Measurements from ENCODE around the gene TTC16.
"Not testable (repeated sequence)": the region's sequence is repeated elsewhere in the genome, so short reads cannot be mapped to it uniquely, and the experiment has no call there.

TTC16 gene

DNA sequence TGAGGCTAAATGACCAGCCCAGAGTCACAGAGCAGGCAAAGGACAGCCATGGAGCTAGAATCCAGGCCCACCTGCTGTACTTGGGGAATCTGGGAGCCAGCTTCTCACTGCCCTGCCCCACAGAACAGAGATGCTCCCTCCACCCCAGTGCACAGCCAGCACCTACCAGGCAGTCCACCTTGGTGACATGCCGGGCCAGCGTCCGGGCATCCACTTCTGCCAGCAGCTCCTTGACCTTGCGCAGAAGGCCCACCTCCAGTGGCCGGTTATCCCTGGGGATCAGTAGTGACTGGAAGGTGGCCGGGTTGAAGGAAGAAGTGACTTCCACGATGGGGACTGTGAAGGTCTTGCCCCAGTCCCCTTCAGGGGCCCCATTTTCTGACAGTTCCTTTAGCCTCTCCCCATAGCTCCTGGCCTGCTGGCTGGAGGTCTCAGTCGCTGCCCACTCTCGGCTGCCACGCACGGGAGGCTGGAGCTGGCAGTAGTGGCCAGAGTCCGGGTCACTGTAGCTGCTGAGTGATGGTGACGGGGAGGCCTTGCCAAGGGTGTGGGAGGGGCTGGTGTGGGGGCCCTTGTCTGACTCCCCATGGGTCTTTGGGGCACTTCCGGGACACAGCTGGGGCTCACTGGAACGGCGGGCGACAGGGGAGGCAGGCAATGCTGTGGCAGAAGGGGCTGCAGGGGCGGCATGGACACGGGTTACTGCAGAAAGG is 28.7 kb downstream of the TTC16 start:
- no peak for DNase-seq (ENCODE audit: low read depth)

DNA sequence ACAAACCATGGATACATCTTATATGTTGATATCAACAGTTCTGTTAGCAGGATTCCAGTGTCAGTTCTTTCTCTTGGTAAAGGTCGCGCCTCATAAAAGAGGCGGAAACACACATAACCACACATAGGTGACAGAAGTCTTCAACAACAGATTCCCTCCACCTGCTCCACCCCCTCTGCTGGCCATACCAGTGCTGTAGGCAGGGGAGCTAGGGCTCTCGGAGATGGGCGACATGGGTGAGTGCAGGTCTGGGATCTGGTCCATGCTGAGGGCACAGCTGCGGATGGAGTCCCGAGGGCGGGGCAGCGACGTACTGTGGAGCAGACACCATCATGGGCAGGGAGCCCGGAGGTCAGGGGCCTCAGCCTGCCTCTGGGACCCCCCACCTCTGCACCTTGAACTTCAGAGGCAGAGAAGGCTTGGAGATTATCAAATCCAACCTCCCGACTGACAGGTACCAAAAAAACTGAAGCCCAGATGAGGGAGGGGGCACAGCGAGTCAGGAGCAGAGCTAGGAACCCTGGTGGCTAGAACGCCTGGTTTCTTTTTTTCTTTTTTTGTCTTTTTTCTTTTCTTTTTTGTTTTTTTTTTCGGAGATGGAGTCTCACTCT is 31.2 kb downstream of the TTC16 start:
- no peak for DNase-seq (ENCODE audit: low read depth)

DNA sequence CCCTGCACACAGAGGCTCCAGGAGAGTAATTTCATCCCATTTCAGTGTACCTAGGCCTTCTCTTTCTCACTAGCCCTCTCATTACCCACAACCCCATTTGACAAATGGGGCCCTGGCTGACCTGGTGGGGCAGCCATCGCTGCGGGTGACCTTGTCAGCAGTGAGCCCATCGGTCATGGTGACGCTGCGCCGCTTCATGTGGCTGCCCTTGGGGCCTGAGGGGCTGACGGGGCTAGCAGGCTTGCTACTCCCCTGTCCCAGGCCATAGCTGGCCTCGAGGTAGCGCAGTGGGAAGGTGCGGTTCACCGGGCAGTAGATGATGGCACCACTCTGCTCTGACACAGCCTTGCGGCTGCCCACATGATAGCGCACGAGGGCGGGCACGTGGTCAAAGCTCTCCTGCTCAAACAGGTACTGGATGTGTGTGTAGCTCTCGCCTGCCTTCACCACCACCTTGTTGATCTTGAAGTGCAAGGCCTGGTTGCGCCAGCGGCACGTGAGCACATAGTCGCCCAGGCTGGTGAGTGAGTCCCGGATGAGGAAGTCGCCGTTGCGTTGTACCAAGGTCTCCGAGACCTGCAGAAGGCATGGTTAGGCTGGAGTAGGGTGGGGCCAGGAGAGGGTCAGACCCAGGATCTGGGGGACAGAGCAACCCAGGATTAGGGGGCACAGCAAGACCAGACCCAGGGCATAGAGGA is 33.4 kb downstream of the TTC16 start:
- no peak for DNase-seq (ENCODE audit: low read depth)

DNA sequence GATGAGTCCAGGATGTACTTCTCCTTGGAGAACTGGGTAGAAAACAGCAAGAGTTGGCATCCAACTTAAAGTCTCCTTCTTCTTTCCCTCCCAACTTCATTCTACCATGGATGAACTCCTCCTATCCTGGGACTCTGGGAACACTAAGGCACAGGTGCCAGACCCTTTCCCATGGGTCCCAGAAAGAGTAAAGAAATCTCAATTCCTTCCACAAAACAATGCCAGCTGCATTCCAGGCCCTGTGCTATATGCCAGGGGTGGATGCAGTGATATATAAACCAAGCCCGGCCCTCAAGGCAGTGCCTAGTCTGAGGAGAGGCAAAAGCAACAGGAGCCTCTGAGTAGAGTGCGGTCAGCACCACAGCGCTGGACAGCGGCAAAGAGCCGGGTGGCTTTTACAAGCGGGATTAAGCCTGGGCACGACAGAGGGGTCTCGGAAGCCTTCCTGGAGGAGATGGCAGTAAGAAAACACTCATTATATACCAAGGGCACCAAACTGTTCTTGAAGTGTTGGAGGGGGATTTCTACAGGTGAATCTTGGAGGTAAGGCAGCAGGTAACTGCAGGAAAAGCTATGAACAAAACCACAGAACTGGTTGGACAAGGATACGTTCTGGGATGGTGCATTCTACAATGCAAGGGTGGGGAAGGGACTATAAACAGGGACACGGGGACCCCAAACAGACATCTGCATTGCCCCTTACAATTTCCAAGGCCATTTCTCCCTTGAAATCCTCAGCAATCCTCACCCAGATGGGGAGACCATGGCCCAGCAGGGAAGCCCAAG is 35.6 kb downstream of the TTC16 start:
- DNase-seq (ENCODE audit: low read depth): no peak

DNA sequence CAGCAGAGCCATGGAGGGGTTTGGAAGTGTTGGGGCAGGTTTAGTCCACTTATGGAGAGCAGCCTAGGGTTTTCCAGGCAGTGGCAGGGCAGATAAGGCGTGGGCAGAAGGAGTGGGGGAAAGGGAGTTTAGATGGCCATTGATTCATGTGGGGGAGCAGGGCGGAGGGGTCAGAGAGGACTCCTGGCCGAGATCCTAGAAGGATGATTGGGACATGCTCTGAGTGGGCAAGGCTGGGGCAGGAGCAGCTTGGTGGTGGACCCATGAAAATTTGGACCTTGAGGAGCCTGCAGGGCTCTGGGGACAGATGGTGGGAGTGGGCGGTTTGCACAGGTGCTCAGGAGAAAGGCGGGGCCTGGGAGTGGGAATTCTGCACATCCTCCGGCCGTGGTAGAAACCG is 37.3 kb downstream of the TTC16 start:
- no peak for DNase-seq (ENCODE audit: low read depth)

DNA sequence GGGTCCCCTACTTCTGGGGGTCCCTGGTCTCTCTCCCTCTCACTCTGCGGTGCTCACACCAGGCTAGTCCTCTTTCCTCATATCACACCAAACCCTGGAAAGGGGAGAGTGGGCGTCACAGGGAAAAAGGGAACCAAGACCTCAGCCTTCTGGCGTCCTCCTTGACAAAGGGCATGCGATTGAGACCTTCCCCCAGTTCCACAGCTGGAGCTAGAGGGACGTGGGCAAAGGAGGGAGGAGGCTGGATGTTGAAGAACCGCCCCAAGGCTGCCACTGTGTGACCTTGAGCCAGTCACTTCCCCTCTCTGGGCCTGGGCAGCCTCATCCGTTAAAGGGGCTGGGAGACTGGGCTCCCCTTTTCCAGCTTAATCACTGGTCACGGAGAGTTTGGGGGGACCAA is 37.7 kb downstream of the TTC16 start:
- no peak for DNase-seq (ENCODE audit: low read depth)

DNA sequence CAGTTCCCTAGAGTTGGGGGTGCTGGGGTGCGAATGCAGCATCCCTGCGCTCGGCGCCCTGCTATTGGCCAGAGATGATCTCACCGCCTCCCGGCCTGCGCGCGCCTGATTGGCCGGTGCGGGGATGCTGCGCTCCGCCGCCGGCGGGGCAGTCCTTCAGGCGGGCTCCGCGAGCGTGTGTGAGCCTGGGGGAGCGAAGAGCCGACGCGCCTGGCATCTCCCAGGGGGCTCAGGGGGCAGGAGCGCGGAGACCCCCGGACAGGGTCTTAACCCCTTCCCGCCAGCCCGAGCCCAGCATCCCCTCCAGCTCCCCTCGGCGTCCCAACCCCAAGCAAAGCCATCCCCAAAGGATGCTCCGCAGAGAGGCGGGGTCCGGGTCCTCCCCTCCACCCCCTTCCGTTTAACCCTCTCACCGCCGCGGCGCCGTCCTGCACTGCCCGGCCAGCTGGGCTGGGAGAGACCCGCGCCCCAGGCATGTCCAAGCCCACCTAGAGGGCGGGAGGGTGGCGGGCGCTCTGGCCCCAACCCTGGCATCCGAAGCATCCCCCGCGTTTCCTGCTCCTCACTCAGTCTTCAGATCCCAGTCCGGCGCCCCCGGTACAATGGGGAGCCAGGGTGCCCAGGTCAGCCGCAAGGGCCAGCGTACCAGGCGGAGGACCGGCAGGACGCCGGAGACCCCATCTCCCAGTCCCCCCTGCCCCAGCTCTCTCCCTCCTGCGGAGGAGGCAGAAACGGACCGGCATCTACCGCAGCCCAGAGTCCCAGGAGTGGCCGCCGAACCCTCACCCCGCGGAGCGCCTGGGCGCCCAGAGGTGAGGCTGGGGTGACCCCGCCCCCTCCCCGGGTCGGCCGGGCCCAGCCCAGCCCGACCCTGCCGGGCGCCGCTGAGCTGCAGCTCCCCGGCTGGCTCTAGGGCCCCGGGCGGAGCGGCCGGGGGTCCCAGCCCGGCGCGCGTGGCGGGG is 38.5 kb downstream of the TTC16 start:
- no peak for DNase-seq (ENCODE audit: low read depth)

DNA sequence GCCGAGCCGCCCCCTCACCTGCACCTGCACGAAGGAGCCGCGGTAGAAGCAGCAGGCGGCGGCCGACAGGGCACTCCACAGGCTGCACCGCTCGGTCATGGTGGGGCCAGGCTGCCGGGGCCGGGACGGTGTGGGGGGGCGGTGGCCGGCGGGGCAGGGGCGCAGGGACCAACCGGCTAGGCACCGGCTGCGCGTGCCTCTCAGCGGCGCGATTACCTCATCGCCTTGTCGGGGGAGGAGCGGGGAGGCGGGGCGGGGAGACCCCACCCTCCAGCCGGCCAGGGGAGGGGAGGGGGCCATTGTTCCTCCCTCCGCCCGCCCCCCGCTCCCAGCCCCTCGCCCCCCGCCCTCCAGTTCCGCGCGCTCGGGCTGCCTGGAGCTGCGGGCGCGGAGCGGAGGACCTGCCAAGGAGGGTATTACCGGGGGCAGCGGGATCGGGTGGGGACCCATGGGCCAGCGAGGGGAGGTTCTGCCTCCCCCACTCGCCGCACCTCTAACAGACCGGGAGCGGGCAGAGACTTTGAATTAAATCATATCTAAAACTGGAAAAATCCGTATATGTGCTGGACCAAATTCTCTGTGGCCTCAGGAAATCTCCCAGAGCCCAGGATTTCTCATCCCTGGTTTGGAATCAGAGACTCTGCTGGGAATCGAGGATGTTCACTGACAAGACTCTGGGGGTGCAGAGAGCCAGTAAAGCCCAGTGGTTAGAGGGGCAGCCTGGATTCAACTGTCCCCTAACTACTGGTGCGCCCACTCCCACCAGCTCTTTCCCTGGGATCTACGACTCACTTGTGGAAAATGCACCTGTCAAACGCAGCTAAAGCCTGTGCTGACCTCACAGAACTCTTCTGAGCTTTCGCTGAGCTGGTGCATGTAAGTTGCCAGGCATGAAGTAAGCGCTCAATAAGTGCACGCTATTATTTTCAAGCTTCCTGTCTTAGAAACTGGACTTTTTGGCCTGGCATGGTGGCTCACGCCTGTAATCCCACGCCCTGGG is 39.5 kb downstream of the TTC16 start:
- no peak for DNase-seq (ENCODE audit: low read depth)

DNA sequence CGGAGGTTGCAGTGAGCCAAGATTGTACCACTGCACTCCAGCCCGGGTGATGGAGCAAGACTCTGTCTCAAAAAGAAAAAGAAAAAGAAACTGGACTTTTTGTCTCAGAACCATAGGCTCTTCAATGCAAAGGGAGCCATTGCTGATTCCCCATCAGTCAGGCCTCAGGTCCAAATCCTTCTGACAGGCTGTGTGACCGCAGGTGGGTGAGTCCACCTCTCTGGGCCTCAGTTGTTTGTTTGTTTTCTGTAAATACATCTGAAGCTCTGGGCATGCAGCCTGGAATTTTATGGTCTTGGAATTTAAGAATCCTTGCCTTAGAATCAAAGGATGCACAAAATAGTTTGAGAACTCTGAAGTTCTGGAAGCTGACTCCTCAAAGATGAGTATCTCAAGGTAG is 40.4 kb downstream of the TTC16 start:
- no peak for DNase-seq (ENCODE audit: low read depth)

DNA sequence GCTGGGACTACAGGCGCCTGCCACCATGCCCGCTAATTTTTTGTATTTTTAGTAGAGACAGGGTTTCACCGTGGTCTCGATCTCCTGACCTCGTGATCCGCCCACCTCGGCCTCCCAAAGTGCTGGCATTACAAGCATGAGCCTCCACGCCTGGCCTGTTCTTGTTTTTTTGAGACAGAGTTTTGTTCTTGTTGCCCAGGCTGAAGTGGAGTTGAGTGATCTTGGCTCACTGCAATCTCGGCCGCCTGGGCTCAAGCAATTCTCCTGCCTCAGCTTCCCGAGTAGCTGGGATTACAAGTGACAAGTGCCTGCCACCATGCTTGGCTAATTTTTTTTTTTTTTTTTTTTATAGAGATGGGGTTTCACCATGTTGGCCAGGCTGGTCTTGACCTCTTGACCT is 40.9 kb downstream of the TTC16 start:
- not testable (repeated sequence) for DNase-seq (ENCODE audit: low read depth)

DNA sequence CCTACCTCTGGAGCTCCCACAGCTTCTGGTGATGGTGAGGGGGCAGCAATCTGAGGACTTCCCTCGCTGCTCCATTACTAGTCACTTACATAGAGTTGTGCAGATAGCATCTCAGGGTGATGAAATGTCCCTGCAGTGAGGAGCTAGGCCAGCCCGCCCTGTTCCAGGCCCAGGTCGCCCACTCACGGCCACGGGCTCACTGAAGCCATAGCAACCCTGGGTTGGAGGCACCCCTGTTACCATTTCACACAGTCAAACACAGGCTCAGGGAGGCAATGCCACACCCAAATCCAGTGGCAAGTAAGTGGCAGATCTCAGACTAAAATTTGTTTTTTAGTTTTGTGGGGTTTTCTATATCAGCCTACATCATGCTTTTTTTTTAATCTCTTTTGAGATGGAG is 43.0 kb downstream of the TTC16 start:
- DNase-seq (ENCODE audit: low read depth): no peak

DNA sequence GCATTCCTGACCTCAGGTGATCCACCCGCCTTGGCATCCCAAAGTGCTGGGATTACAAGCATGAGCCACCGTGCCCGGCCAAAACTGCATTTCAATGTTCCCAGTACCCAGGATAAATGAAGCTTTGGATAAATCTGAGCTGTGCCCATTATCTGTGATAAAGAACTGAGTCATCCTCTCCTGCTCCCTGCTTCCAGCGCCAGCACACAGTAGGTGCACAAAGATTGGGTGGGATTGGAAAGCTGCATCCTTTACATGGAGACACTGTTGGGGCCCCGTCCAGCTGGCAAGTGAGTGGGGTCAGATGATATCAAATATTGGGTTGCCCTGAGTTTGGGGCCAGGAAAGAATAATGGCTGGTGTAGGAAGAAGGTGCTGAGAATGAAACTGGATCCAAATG is 45.2 kb downstream of the TTC16 start:
- DNase-seq (ENCODE audit: low read depth): no peak

DNA sequence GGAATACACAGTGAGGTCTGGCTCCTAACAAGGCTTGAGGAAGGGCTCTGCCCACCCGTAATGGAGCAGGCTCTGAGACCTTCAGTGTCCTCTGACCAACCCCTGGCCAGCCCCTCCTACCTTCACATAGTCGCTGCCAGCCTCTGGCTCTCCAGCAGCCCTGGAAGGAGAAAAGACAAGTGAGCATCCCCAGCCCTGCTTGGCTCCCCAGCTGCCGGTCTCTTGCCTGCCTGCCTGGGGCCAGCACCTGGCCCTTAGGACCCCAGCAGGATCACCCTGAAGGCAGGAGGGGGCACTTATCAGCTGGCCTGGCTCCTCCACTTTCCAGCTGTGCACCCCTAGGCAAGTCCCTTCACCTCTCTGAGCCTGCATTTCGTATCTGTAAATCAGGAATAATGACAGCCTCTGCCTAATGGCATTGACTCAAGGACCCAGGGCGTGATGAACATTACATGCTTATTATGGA is 45.6 kb downstream of the TTC16 start:
- no peak for DNase-seq (ENCODE audit: low read depth)

DNA sequence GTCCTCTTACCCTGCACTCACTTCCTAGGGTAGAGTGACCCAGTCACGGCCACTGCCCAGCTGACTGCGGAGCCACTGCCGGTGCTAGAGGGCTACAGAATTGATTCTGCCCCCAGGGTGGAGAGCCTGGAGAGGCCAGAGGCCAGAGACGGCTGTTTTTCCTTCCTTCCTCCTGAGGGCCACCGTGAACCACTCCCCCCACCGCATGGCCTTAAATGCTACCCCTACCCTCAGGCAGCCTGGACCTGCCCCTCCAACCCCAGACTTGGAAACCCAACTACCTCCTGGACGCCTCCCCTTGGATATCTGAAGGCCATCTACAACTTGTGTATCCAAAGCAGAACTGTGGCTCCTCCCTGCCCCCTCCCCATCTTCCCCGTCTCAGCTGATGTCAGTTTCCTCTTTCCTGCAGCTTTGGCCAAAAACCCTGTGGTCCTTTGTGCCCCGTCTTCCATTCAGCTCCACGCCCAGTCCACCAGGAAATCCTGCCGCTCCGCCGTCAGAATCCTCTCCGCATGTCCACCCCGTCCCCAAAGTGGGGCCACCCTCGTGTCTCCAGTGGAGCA is 46.3 kb downstream of the TTC16 start:
- no peak for DNase-seq (ENCODE audit: low read depth)

DNA sequence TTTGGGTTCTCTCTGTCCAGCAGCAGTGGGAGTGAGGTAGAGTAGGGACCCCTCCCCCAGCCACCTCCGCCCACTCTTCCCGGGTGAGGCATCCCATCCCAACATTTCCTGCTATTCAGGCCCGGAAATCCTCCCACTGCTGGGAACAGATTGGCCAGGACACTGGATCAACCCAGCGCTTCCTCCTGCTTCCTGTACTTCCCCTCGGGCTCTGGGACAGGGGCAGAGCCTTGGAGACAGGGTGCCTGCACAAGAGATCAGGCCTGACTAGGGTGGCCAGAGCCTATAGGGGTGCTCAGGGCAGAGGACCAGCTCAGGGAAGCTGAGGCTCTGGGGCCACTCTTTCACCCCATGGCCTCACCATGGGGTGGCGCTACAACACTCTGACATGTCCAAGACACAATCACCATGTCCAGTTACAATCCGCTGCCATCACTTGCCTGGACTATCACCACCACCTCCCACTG is 48.1 kb downstream of the TTC16 start:
- no peak for DNase-seq (ENCODE audit: low read depth)

DNA sequence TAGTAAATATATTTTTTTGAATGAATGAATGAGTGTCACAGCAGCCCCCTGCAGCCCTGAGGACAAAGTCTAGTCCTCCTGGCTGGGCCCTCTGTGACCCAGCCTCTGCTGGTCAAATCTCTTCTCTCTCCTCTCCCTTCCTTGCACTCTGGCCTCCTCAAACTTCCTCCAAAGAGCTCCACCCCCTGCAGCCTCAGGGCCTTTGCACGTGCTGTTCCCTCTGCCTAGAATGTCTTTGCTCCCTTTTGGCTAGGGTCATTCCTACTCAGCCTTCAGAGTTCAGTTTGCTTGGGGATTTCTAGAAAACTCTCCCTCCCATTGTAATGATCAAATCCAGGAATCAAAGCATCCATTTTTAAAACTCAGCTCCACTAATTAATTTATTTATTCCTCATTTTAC is 49.5 kb downstream of the TTC16 start:
- no peak for DNase-seq (ENCODE audit: low read depth)

DNA sequence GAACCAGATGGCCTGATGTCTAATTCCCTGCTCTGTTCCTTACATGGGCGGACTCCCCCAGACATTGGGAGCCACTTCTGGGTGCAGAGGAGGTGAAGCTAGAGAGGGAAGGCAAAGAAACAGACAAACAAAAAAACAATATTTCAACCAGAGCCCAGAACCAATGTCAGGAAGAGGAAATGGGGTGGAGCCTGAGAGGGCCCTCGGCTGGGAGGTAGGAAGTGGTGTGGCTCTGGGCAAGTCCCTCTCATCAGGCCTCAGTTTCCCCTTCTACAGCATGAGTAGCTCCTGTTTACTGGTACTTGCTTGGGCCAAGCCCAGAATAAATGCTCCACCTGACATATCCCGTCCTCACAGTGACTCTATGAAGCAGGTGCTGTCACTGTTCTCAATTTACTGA is 51.5 kb downstream of the TTC16 start:
- no peak for DNase-seq (ENCODE audit: low read depth)

DNA sequence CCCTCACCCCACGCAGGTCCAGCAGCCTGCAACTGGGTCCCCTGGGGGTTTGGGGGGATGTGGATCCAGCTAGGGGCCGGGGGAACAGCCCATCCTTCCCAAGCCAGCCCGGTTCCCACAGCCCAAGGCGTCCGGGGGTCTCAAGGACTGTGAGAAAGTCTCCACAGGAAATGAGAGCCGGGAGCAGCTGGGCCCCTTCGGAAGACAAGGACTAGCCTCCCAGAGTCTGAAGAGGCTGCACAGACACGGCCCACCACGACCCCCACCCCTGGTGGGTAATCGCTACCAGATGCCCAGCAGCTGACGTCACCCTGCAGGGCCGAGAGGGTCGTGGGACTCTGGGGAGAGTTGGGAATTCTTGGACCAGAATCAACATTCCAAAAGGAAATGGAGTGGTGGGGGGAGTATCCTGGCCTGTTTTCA is 52.0 kb downstream of the TTC16 start:
- no peak for DNase-seq (ENCODE audit: low read depth)

DNA sequence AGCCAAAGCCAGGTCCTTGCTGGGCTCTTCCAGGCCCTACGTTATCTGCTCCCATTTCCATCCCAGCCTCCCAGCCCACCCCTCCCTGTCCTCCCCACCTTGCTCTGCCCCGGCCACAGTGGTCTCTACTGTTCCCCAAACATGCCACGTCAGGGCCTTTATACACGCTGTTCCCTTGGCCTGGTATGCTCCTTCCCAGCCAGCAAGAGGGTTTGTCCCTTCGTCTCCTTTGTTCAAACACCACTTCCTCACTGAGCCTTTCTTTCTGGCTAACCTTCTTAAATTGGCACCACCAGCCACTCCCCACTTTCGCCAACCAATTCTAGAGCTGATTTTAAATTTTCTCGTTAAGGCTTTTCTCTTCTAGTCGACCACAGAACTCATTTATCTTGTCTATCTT is 52.8 kb downstream of the TTC16 start:
- DNase-seq (ENCODE audit: low read depth): no peak

DNA sequence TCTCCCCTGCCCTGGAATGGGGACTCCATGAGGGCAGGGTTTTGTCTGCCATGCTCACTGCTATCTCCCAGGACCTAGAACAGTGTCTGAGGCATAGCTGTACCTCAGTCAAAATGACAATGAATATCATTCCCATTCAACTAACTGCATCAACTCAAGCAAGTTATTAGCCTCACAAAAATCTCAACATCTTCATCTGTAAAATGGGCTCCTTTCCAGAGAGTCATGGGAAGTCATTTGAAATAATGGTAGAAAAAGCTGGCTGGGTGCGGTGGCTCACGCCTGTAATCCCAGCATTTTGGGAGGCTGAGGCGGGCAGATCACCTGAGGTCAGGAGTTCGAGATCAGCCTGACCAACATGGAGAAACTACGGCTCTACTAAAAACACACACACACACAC is 53.2 kb downstream of the TTC16 start:
- no peak for DNase-seq (ENCODE audit: low read depth)
